Stimulated activated CD8-positive, alpha-beta memory T cell treated with anti-CD3 and anti-CD28 coated beads, Interleukin-2, amount 100 ng/mL, for 1 hour (primary cell): Measurements from ENCODE around the gene GPR180.

ENCODE experiments used
- DNase-seq, 2 donors: peaks; one replicate each; pipeline ENCODE4 v3.0.0-alpha.2; 2020; ENCODE audit warnings: low read depth in 2 of 2

The GPR180 gene

GRCh38 chr13:94601446-94602431, at the start of gene GPR180:
Gene GPR180, plus strand, starts transcription at chr13:94601857. Its CDS starts 71 bp downstream, at chr13:94601928.
- peak; percentile 68 to 72 for DNase-seq

DNA sequence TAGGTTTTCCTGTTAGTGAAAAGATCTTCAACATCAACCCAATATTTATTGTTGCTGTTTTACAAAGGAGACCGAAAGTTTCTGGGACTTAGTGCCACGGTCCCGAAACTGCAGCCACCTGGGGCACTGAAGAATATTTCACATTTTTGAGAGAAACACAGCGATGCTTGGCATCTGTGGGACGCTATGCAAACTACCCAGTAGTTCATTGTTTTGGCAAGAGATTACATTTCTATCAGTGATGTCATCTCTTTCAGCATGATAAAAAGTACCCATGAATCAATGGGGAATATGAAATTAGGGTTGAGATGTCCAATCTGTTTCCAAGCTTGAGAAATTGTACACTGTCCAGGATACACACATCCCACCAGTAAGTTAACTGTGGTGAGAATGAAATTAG, 49.6 kb upstream of the GPR180 start:
- no peak for DNase-seq

GRCh38 chr13:94553766-94554165, 47.9 kb upstream of the GPR180 start:
- DNase-seq = no peak

DNA sequence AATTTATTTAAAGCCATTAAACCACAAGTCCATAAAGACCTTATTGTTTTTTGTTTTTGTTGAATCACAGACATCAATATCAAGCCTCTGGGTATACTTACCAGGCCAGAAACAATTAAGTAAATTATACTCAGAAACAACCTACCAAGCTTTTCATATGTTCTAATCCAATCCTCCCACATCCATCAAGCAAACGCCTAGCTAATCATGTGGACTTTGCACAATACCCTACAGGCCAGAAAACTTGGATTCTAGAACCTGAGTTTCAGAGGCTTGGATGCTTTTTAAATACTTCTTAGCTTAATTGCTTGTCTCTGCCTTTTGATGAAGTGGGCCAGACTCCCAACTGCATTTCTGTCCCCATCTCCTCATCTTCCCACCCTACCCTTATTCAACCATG, 45.6 kb upstream of the GPR180 start:
- no peak for DNase-seq

- DNase-seq = no peak
Measured at GRCh38 chr13:94556621-94557020, 45.0 kb upstream of the GPR180 start.

DNA sequence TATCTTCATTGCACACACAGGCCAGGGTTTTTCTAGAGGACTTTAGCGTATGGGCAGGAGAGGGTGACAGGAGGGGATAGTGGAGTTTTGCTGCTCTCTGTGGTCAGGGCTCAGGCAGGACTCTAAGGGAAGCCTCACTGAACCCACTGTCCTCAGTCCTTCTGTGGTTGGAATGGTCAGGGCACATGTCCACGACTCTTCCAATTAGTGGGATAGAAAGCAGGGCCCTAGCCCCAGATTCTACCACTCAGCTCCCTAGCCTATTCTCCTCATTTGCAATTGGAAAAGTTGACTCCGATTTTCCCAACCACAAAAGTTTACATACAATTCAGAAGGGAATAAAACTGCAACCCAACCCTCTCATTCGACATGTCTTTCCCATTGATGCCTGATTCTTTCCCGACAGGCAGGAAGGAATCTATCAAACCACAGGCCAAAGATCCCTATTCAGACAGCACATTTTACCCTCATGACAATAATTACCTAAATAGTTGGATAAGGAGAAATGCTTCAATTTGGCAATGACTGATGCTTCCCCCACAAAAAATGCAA, 43.9 kb upstream of the GPR180 start:
- no peak for DNase-seq

DNA sequence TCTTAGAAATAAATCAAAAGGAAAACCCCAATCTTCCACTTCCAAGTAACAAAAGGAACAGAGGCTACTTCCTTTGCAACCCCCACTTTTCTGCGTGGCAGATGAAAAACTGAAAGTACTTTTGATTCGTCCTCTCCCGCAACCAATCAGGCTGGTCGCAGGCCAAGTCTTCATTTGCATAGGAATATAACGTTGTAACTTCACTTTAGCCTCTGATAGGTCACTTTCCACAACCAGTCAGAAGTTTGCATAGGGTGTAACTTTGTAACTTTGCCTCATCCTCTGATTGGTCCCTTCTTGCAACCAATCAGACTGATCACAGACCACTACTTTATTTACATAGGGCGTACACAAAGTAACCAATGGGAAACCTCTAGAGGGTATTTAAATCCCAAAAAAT, 42.9 kb upstream of the GPR180 start:
- DNase-seq = no peak

- DNase-seq = no peak
Measured at GRCh38 chr13:94559222-94559795, 42.3 kb upstream of the GPR180 start.

GRCh38 chr13:94560116-94560515, 41.5 kb upstream of the GPR180 start:
- DNase-seq = no peak

DNA sequence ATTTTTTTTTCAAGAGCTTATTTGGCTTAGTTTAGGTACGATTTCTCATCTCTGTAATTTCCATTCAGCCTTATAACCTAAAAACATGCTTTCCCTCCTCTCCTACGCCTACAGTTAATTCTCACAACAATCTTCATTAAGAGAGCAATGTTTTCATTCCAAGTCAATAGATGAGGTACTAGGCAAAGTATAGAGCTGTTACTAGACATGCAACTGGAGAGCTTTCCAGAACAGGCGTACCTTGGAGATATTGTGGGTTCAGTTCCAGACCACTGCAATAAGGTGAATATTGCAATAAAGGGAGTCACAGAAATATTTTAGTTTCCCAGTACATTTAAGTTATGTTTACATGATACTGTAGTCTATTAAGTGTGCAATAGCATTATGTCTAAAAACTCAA, 40.5 kb upstream of the GPR180 start:
- DNase-seq = no peak

DNA sequence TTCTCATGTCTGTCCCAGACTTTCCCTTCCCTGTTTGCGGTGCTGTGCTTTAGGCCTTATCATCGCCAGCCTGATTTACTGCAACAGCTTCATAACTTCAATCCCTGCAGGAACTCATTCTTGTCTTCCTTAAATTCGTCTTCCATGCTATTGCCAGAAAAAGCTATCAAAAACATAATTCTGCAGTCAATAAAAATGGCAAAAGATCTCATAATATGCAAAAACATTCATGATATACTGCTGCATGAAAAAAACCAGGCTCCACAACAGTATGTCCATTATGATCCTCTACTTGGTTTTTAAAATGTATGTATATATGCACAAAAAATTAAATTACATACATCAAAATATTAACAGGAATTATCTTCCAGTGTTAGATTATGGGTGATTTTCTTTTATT, 34.1 kb upstream of the GPR180 start:
- no peak for DNase-seq

GRCh38 chr13:94568443-94568842, 33.2 kb upstream of the GPR180 start:
- no peak for DNase-seq

GRCh38 chr13:94569615-94570014, 32.0 kb upstream of the GPR180 start:
- DNase-seq = no peak

GRCh38 chr13:94579063-94579462, 22.6 kb upstream of the GPR180 start:
- no peak for DNase-seq

DNA sequence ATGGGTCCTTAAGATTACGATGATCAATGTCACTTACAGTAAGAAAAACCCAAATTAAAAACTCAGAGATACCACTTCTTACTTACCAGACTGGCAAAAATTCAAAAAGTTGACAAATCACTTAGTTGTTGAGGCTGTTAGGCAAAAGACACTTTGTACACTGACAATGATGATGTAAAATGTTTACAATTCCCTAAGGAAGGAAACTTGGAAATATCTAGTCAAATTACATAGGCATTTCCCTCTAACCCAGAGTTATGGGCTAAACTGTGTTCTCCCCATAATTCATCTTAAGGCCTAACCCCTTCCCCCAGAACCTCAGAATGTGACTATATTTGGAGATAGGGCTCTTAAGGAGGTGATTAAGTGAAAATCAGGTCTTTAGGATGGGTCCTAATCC, 17.7 kb upstream of the GPR180 start:
- DNase-seq = no peak

DNA sequence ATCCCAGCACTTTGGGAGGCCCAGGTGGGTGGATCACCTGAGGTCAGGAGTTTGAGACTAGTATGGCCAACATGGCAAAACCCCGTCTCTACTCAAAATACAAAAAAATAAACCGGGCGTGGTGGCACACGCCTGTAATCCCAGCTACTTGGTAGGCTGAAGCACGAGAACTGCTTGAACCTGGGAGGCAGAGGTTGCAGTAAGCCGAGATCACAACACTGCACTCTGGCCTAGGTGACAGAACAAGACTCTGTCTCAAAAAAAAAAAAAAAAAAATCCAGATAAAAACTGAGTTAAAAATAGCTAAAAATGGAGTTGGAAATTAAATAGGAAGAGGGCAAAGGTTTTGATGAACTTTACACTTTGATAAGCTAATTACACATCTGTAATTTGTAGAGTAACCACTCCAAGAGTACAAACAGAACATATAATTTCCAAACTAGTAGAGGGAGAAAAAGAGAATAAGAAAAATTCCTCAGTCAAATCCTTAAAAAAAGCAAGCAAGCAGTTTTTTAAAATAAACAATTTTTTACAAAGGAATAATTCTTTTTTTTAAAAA, 16.0 kb upstream of the GPR180 start:
- DNase-seq = no peak

GRCh38 chr13:94586371-94586770, 15.3 kb upstream of the GPR180 start:
- no peak for DNase-seq

- no peak for DNase-seq
Measured at GRCh38 chr13:94588541-94588940, 13.1 kb upstream of the GPR180 start.

DNA sequence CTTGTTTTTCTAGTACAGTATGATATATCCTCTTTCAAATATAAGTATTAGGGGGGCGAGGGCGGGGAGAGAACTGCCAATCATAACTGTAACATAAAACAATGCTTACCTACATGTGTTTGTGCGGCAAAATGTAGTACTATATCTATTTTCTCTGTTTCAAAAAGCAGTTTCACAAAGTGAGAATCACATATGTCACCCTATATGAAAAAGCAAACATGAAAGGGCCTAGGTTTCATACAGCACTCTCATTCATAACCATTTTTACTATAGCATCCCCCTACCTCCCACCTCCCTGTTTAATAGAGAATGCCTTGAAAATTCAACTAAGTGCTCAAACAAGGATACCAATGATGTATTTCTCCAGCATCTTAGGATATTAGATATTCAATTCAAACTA, 10.9 kb upstream of the GPR180 start:
- no peak for DNase-seq

DNA sequence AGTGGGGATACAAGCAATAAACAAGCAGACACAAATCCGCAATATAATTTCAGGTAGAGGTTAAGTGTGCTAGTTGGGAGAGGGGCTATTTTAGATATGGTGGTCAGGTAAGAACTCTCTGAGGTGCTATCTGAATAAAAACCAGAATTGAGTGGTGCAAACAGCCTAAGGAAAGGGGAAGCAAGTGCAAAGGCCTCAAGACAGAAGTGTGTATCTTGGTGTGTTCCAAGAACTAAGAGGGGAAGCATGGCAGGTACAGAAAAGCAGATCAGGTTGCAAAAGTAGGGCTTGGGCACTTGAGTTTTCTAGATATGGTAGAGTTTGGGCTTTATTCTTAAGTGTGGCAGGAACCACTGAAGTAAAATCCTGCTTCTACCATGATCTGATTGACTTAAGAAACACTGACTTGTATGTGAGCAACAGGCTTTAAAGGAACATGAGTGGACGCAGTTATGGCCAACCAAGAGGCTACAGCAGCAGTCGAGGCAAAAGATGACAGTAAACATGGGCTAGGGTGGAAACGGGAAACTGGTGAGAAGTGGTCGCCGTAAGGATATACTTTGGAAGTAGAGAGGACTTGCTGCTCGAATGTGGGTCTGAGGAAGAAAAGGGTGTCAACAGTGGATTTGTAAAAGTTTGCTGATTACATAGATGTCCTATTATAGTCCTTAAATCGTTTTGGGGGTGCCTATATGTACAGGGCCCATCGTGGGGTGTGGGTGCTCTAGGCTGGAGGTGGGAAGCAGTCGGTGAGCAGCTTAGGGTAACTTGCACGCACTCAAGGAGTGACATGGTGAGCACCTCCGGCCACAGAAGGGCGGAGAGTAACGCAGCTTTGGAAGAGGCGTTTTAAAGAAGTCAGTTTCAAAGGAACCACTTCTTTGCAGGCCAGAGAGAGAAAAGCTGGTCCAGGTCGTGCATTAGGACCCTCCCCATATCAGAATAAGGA, 6.4 kb upstream of the GPR180 start:
- no peak for DNase-seq

DNA sequence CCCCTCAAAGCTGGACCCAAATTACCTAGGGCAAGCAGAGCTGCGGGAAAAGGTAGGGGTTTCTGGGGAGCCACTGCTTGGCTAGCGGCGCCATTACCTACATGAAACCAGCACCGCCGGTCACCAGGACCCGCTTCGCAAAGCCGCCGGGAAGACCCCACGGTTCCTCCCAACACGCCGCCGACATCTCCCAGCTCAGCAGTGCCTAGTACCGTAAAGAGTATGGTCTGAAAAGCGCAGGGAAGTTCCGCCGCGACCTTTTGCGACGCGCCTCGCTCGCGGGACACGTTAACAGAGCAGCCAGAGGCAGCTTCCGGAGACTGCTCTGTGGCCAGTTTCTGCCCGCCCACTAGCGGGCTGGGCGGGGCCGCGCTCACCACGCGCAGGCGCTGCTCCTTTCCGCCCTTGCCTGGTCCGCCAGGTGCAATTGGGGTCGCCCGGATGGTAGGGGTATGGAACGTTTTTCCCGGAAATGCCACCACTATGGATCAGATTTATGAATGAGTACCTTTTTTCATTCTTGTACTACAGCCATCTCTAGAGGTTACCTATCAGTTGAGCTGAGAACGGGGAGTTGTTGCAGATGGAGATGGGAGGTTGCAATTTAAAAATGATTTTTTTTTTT, 5.6 kb upstream of the GPR180 start, which contains the start of gene TGDS:
Gene TGDS, minus strand, starts transcription at position 203 of the 625 bp plus-strand sequence. Its CDS starts 16 bp downstream, at position 187.
- peak; percentile 68 to 75 for DNase-seq
